Measurements from ENCODE around the gene INTS3.
A peak's percentile ranks its signal among the peaks of the same experiment; 100 is the strongest.
"Not testable (repeated sequence)": the region's sequence is repeated elsewhere in the genome, so short reads cannot be mapped to it uniquely, and the experiment has no call there.

Gene INTS3

DNA sequence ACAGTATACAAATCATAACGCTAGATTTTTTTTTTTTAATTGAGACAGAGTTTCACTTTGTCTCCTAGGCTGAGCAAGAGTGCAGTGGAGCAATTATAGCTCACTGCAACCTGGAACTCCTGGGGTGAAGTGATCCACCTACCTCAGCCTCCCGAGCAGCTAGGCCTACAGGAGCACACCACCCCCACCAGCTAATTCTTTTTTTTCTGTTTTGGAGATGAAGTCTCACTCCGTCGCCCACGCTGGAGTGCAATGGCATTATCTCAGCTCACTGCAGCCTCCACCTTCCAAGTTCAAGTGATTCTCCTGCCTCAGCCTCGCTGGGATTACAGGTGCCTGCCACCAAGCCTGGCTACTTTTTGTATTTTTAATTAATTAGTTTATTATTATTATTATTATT is 28.1 kb upstream of the INTS3 start:
- no peak for DNase-seq

DNA sequence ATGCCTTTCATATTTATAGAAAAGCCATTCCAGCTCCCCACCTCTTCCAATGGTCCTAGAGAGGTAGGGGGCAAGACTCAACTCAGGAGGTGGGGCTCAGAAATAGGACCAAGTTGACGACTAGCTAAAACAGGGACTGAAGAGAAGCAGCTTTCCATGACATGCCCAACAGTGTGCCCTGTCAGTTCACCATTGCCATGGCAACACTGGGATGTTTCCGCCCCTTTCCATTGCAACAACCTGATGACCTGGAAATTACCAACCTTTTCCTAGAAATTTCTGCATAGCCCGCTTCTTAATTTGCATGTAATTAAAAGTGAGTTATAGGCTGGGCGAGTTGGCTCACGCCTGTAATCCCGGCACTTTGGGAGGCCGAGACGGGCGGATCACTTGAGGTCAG is 22.4 kb upstream of the INTS3 start:
- DNase-seq, result no peak

DNA sequence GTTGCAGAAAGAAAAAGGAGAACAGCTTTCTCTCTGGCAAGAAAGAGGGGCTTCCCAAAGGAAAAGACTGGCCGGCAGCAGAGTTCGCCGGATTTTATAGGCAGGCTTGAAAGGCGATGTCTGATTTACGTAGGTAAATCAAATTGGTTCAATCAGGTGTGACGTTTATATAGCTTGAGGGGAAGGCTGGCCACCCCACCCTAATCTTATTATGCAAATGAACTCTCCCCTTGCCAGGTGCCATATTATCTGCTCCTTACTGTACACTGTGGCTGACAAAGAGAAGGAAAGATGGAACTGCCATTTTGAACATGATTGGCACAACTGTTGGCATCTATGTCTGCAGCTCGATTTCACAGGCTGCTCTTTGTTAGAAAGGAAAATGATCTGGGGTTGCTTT is 16.8 kb upstream of the INTS3 start:
- no peak for DNase-seq

DNA sequence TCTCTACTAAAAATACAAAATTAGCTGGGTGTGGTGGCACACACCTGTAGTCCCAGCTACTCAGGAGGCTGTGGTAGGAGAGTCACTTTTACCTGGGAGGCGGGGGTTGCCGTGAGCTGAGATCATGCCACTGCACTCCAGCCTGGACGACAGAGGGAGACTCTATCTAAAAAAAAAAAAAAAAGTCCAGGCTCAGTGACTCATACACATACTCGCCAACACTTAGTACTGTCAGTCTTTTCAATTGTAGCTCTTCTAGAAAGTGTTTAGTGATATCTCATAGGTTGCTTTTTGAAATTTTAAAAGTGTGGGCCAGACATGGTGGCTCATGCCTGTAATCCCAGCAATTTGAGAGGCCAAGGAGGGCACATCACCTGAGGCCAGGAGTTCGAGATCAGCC is 11.6 kb upstream of the INTS3 start:
- not testable (repeated sequence) for DNase-seq

DNA sequence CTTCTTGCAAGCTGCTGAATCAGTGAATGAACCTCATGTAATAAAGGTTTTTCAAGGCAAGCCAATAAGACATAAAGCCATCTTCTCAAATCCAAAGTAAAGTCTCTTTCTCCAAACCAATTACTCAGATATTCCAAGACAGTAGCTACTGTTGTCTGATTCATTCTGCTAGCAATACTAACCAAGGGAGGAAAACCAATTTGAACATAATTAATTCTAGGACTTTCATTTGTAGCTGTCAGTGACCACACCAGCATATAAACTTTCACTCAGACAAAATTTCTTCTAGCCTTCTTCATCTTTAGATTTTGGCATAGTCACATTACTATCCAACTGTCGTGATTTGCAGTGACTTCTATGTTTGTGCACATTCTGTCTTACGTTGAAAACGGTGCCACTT is 10.5 kb upstream of the INTS3 start:
- no peak for DNase-seq

DNA sequence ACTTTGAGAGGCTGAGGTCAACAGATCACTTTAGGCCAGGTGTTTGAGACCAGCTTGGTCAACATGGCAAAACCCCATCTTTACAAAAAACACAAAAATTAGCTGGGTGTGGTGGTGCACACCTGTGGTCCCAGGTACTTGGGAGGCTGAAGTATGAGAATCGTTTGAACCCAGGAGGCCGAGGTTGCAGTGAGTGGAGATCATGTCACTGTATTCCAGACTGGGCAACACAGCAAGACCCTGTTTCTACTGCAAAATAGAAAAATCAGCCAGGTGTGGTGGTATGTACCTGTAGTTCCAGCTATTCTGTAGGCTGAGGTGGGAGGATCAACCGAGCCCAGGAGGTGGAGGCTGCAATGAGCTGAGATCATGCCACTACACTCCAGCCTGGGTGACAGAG is 4.2 kb upstream of the INTS3 start:
- DNase-seq, result no peak

DNA sequence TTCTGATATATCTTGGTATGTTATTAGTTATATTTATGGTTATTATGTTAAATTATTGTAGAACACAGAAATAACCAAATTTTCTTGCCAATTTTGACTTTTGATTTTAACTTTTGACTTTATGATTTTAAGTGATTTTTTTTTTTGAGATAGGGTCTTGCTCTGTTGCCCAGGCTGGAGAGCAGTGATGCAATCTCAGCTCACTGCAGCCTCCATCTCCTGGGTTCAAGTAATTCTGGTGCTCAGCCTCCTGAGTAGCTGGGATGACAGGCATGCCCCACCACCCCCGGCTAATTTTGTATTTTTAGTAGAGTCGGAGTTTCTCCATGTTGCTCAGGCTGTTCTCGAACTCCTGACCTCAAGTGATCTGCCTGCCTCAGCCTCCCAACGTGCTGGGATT is 3.2 kb upstream of the INTS3 start:
- not testable (repeated sequence) for DNase-seq

DNA sequence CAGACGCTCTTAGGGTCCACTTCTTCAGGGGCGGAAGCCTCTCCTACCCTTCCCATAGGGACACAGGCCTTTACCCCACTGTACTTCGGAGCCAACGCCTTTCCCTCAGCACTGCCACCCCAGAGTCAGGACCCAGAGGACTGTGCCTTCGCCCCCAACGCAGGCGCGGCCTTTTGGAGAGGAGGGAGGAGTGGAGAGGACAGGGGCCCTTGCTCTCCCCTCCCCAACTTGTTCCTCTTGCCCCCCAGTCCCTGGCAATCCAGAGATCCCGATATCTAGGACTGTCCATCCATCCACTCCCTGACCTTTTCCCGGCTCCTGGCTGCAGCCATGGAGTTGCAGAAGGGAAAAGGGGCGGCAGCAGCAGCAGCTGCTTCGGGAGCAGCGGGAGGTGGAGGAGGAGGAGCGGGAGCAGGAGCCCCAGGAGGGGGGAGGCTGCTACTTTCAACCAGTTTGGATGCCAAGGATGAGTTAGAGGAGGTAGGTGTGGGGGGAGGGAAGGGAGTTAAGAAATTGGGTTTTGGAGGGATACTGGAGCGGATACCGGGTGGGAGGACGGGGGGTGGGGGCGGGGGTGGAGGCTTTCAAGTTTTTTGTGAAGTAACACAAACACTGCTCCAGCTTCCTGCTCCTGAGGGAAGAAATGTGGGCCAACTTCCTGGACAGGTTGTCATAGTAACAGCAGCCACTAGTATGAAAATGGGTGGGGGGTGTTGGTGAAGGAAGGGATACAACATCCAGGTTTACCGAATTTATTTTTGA is 636 bp downstream of the INTS3 start:
- DNase-seq, result peak; percentile 41

DNA sequence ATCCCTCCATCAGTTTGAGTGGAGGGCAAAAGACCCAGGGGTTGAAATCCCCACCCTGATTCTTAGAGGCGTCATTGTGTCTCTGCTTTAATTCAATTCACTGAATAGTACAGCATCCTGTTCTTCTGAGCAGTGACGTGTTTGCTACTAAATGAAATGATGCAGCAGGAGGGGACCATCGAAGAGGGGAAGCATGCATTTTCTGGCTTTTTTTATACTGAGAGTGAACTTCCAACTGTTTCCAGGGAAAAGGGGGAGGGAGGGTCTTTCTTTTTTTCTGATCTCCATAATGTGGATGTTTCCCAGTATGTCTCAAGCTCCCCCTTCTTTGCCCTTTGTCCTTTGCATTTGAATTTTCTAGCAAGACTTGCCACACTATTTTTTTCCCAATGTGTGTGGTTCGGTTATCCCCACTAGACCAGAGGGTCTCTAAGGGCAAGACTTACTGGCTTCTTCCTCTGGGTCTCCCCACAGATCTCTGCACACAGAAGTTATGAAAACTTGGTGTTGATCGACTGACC is 2.7 kb downstream of the INTS3 start:
- no peak for DNase-seq

DNA sequence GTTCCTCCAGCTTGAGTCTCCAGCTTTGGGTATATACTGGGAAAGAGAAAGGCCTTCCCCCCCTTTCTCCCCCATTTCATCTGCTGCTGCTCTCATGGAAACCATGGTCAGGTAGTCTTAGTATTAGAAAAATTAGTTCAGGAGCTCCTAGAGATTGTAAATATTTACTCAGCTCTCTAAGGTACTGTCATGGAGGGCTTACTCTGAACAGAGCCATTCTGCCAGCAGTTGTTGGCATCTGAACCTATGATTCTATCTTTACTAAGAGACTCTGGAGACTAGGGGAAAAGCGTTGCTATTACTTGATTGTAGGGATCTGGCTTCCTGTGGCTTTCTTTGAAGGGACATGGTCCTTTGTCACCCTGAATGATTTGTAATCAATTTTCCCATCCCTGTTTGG is 6.1 kb downstream of the INTS3 start:
- no peak for DNase-seq

DNA sequence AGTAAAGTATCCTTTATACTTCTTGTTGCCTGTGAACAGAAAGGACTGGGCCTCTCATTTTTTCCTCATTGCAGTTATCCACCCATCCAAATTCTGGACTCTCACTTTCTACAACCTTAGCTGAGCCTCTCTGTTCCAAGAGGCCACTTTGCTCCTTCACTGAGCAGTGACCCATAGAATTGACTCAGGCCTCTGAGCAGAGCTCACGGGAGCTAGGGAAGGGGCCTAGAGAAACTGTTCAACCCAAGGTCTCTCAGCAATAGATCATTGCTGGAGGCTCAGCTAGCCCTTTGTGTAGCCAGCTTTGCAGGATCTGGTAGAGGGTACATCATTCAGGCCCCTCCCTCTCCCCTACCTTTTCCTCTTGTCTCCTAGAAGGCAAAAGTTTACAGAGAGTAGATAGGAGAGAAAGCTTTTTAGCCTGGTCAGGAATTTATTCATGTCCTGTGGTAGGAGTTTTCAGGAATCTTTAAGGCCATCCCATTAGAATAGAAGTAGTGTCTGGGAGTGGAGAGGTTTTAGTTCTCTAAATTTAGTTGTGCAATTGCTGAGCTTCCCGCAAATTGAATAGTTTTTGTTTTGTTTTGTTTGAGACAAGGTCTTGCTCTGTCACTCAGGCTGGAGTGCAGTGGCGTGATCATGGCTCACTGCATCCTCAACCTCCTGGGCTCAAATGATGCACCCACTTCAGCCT is 6.7 kb downstream of the INTS3 start:
- no peak for DNase-seq

DNA sequence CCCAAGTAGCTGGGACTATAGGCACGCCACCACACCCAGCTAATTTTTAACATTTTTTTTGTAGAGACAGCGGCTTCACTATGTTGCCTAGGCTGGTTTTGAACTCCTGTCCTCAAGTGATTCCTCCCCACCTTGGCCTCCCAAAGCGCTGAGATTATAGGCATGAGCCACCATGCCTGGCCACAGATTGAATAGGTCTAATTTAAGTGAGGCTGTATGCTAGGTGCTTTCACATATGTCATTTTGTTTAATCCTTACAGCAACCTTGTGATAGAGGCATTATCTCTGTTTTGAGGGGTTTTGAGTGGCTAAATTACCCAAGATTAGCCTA is 7.2 kb downstream of the INTS3 start:
- DNase-seq, result no peak

DNA sequence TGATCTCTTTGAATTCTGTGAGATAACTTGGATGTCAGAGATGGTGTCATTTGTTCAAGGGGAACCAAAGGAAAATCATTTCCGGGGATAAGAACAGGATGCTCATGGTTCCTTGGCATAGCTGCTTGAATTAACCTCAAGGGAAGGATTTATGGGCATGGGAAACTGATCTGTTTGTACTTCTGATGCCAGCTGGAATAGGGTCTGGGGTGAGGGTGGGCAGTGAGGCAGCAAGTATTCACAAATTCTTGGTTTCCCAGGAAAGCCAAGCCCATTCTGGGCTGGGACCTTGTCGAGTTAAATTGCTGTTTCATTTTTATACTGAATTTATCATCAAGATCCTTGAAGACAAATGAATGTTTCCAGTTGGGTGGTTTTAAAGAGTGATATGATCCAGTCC is 14.1 kb downstream of the INTS3 start:
- DNase-seq, result no peak

DNA sequence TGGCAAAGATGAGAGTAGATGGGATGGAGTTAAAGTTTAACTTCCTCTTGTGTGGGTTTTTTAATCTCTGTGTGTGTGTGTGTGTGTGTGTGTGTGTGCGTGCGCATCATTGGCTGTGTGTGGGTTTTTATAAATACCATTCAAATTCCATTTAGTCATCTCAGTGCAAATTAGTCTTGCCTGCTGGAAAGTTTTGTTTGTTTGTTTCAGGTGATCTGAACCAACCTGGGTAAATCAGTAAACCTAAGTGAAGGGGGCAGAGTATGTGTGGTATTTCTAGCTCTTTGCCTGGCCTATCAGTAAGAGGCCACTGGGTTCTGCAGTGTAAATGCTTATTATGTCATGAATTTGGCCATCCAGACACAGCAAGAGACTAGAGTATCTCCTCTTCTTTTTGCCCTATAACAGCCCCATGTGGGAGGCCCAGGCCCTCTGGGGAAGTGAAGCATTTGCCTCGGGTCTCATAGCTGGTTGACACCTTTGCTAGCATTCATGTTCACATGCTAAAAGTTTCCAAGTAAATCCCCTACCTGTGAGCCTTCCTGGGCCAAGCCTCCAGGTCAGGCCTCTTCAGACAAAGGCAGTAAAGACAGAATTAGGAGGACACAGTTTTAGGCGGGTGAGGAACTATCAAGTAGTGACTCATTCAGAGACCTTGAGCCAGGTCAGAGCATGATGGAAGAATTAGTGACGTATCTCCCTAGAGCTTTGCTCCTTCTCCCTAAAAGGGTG is 14.7 kb downstream of the INTS3 start:
- DNase-seq, result peak; percentile 9

DNA sequence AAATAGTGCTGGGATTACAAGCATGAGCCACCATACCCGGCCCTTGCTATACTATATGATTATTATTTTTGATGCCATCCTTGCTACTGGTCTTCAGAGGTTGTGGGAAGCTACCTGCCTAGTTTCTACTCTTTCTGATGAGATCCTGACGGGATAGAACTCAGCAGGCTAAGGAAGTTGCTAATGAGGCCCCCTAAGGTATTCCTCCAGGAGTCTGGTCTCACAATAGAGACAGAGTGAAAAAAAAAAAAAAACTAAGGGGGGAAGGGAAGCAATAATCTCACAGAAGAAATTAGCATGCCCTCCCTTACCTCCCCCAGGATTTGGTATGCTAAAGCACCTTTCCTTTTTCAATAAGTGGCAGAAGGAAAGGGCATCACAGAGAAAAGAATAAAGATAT is 17.6 kb downstream of the INTS3 start:
- DNase-seq, result no peak

DNA sequence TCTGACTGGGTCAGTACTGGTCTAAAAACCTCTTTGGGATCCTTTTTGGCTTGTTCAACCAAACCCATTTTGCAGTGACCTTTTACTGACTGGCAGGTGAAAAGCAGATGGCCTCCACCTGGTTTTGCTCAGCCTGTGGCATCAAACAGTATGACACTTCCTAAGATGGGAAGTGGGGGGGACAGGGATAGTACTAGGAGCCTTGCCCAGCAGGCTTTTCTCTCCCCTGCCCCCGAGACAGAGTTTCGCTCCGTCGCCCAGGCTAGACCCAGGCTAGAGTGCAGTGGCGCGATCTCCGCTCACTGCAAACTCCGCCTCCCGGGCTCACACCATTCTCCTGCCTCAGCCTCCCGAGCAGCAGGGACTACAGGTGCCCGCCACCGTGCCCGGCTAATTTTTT is 18.3 kb downstream of the INTS3 start:
- DNase-seq, result no peak

DNA sequence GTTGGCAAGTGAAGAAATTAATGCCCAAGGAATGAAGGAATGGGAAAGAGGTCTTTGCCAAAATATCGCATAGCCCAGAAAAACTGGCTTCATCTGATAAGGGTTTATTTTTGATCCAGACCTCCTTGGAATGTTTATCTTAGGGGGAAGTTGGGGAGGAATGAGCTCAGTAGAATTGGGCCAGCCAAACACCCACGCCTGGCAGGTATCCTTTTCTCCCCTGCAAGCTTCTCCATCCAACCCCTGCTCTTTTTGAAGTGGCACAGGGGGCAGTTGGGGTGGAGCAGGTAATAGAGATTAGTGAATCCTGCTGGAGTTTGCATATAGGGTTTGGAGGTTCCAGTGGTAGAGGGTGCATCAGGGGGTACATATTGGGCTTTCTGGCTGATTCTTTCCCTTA is 21.1 kb downstream of the INTS3 start:
- DNase-seq, result no peak

DNA sequence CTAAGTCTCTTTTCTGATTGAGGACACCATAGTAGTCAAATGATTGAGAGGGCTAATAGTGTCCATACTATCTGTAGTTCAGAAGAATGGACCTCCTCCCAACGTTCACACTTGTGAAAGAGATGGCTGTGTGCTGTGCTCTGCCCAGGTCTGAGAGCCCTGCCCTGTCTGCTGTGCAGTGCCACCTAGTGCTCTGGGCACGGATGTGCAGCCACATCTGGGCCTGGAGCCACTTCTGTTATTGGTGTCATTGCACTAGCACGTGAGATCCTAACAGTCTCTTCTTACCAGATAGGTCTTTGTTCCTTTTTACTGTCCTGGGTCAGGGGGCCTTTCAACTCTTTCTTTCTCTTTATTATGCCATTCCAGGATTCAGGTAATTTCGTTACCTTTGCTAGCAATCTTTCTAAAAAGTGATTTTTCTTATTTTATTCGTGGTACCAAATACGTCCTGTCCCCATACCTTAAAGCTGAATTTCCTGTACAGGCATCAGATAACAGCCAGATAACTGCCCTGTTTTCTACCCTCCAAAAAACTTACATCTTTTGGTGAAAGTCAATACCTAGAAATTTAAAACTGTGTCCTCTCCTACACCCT is 21.7 kb downstream of the INTS3 start:
- DNase-seq, result peak; percentile 85

DNA sequence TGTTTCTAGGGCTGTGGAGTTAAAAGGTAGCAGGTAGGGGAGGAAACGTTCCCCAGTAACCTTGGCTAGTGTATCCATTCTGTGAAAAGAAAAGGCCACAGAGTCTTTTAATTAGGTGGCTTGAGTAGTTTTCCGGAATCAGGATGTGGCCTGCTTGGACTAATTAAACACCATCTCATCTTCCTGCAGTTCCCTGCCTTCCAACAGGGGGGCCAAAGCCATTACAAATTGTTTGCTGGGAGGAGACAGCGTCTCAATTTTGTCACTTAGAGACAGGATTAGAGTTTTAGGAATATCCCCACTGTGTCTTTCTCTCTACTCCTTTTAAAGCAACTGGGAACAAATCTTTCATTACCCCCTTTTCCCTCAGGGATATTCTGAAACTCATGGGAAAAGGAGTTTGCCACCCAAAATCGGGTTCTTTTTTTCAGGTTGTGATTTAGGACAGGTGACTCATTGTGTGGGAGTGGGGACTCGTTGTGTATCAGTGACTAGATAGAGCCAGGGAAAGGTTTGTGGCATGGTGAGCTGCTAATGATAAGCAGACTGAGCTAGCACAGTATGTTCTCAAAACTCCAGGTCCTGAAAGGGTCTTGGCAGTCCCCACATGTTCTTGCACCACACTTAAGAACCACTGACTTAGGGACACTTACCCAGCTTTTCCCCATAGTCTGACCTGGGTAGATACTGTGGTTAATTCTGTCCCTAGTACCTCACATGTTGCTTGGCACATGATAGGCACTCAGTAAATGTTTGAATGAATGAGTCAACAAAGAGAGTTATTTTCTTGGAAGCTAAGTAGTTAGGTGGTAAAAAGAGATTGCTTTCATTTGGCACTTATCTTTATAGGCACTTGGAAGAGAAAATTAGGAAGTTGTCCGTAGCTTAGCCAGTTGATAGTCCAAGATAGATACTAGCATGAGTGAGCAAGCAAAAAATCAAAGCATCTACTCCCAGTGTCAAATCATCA is 22.5 kb downstream of the INTS3 start:
- no peak for DNase-seq

DNA sequence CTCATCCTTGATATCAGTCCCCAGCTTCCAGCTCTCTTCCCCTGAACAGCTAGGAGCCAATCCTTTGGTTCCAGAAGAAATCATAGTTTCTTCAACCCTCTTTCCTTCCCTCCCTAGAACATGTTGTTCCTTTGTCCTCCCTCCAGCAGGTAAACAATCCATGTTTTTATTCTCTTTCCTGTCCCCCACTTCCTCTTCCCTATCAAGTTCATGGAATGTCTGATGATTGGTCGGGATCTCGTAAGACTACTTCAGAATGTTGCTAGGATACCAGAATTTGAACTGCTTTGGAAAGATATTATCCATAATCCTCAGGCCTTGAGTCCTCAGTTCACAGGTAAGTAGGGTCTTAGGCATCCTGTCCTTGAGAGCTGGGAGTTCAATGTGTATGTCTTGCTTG is 24.2 kb downstream of the INTS3 start:
- DNase-seq, result no peak

DNA sequence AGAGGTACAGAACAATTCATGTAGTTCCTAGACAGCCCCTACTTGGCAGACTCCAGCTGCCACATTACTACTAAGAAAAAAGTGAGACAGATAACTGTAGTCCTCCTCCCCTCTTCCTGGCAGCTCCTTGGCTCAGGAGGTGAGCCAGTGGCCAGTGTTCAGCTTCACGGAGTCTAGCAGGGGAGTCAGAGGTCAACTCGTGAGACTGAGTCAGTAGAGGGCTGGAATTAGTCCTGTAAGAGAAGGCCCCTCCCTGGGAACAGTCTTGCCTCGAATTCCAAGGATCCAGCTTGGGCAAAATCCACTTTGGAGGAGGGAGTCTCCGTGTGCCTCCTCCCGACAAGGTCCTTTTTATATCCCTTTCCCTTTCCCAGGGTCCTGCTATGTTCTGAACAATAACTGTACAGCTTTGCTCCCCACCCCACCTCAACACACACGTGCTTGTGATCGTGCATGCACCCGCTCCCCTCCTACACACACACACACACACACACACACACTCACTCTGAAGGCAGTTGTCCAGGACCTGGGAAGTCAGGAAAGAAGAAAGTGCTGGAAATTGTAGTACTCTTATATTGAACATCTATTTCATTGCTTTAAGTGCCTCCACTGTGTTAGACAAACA is 24.8 kb downstream of the INTS3 start:
- DNase-seq, result no peak

DNA sequence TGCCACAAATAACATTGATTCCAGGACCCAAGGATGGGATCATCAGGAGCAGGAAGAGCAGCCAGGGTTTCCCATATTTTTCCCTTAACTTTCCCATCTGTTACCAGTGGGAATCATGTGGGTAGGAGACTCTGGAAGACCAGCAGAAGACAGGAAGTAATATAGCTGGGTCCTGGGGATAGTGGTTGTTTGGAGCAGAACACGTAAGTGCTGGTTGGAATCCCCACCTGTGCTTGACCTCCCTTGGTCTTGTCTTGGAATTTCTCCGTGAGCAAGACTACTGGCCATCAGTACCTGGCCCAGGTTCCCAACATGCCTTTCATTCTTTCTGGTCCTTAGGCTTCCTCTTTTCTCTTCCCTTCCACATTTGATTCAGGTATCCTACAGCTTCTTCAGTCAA is 26.4 kb downstream of the INTS3 start:
- DNase-seq, result no peak
